SK-N-SH treated with all-trans-retinoic acid at 6 μM for 48 hours (cell line): Measurements from ENCODE around the gene RAN.

Experiments used
- GLIS3 ChIP-seq: fragments of 250-450 bp; sonication (Bioruptor Pico); IDR thresholded peaks from 2 replicates; pipeline ENCODE4 v1.5.0; 2020; ENCODE audit warnings: mild to moderate bottlenecking, moderate library complexity
- ZC3H10 ChIP-seq: fragments of 250-450 bp; sonication (Bioruptor Pico); IDR thresholded peaks from 2 replicates; pipeline ENCODE4 v1.5.1; 2021; ENCODE audit warnings: mild to moderate bottlenecking, moderate library complexity
- ZFP30 ChIP-seq: fragments of 450-650 bp; formaldehyde crosslinking; IDR thresholded peaks from 2 replicates; pipeline ENCODE4 v1.5.0; 2022; ENCODE audit warnings: mild to moderate bottlenecking, moderate library complexity

DNA sequence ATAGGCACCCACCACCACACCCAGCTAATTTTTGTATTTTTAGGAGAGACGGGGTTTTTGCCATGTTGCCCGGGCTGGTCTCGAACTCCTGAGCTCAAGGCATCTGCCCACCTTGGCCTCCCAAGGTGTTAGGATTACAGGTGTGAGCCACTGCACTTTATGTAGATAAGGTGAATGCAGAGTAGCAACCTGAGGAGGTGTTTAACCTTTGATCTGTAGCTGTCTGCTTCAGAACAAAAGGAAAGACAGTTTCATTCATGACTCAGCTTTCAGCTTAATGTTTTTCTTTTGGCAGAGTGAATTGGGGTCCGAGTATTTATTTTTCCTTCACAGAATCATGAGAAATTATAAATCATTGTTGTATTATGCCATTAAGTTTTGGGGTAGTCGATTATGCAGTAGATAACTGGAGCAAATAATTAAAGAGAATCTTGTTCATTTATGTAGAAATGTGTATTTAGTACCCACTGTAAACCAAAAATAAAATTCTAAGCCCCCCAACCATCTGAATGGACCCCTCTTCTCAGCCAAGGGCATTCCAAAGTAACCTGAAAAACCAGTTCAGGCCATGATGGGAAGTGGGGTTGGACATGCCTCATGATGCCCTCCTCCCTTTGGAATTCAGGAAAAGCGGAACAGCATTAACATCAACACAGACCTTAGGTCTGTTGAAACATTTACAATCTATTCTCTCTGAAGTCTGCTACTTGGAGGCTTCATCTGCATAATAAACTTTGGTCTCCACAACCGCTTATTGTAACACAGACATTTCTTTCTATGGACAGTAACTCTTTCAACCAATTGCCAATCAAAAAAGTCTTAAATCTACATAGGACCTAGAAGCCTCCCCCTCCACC is 22.1 kb upstream of the RAN start:
- TF ChIP-seq ZFP30 = no peak
- no peak for TF ChIP-seq ZC3H10 (CRISPR knock-in tag)
- TF ChIP-seq GLIS3 (CRISPR knock-in tag) = no peak
